Tibial nerve (tissue), 4 donors: ENCODE measurements around the gene EPAS1. TPM values are rescaled to one million over a fixed set of nuclear protein-coding genes. Genes with fewer than 3 reads are reported as not detected.

Source experiments
- DNase-seq, 2 donors: peaks; one replicate each; pipeline ENCODE4 v3.0.0-alpha.2; 2019; ENCODE audit warnings: low spot score in 2 of 2
- H3K27ac ChIP-seq, 4 donors: fragments of 200-600 bp; sonication (generic) in 3 of 4; one replicate each; pipeline ENCODE4 v1.5.1; 2017 to 2019; ENCODE audit warnings: mild to moderate bottlenecking in 1 of 4
- H3K27me3 ChIP-seq, 2 donors: fragments of 200-600 bp; sonication (generic) in 1 of 2; one replicate each; pipeline versions ENCODE4 v1.5.1 to v1.6.0; 2017 to 2019
- H3K36me3 ChIP-seq, 3 donors: fragments of 200-600 bp; sonication (generic); one replicate each; pipeline ENCODE4 v1.5.1; 2018 to 2019
- H3K4me1 ChIP-seq, 4 donors: fragments of 200-600 bp; sonication (generic) in 3 of 4; one replicate each; pipeline ENCODE4 v1.5.1; 2017 to 2019
- H3K4me3 ChIP-seq, 4 donors: fragments of 200-600 bp; sonication (generic) in 3 of 4; one replicate each; pipeline ENCODE4 v1.5.1; 2017 to 2019; ENCODE audit warnings: mild to moderate bottlenecking in 1 of 4, moderate library complexity in 1 of 4
- H3K9me3 ChIP-seq, 4 donors: fragments of 200-600 bp; sonication (generic) in 3 of 4; one replicate each; pipeline ENCODE4 v1.5.1; 2017 to 2019
- CTCF ChIP-seq, 5 experiments: fragments of 200-600 bp in 3 of 5; fragments of 450-650 bp in 2 of 5; sonication (generic) in 3 of 5; IDR thresholded peaks; one replicate each; pipeline ENCODE4 v1.5.1; 2016 to 2019; ENCODE audit warnings: antibody characterized with exemption in 5 of 5, mild to moderate bottlenecking in 3 of 5, moderate library complexity in 2 of 5
- EP300 ChIP-seq, 2 donors: sonication (generic); formaldehyde crosslinking; IDR thresholded peaks; one replicate each; pipeline ENCODE4 v1.6.1; 2017; ENCODE audit warnings: antibody characterized with exemption in 2 of 2, mild to moderate bottlenecking in 1 of 2
- POLR2A ChIP-seq, 2 donors: fragments of 450-650 bp; IDR thresholded peaks; one replicate each; pipeline ENCODE4 v1.6.1; 2017; ENCODE audit warnings: antibody characterized with exemption in 2 of 2, mild to moderate bottlenecking in 2 of 2, moderate library complexity in 2 of 2
- WGBS, 2 donors: methylation state at CpG; one replicate each; pipeline ENCODE4 v1.1.5; 2018; 5-methylcytosine and 5-hydroxymethylcytosine counted together
- total RNA-seq, 4 donors: library from RNA; depleted of rRNA; stranded (reverse); fragments of >200 nt; gene quantifications; one replicate each; pipeline ENCODE4 v1.1.0, GENCODE V29; 2016

EPAS1 gene
- total RNA-seq, 4 donors from 2014 or later = 110 to 451 (median 231) TPM

DNA sequence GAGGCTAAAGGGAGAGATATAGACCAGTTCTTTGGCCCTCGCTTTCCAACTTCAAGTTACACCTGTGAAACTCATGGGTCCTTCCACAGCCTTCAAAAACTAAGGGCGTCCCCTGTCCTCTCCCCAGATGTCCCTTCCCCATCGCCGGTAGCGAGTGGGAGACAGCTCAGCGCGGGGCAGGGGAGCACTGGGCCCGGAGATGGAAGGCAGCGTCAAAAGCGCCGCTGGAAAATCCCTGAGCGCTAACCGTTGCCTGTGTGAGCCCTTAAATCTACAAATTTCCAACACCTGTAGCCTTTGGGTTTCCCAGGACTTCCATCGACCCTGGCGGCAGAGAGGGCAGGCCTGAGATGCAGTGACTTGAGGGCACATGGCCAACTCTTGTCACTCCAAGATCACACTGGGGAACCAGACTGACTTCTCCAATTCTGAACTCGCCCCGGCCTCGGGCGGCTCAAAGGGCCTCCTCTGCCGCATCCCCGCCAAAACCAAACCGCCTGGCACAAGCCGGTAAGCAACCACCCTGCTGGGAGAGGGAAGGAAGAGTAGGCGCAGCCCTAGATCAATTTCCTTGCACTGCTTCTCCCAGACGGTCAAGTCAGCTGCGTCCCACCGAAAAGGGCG lies 879 bp upstream of the EPAS1 start:
- peak overlapping the region; percentile 90 to 96 (median 94) for H3K27ac ChIP-seq
- peaks cover 0 to 23% (median 14%) of the 10 kb centered on the region in 4 donors for H3K4me1 ChIP-seq
- DNase-seq = peak; percentile 32 to 62
- H3K9me3 ChIP-seq = no peaks in the 10 kb centered on the region
- 39 to 72% methylated on average over 15 to 24 of the region's 28 CpGs for WGBS, 2 donors
- peak overlapping the region; percentile 66 to 83 (median 81) for H3K4me3 ChIP-seq
- no peaks in the 10 kb centered on the region for H3K36me3 ChIP-seq
- peak in 1 of 2 donors; percentile 12 for TF ChIP-seq EP300 (IDR thresholded peaks at IDR 0.05)
- peak in 1 of 5 experiments; percentile 20 for TF ChIP-seq CTCF (IDR thresholded peaks at IDR 0.05)
- no peak for TF ChIP-seq POLR2A (IDR thresholded peaks at IDR 0.05)
- H3K27me3 ChIP-seq = no peaks in the 10 kb centered on the region

GRCh38 chr2:46297546-46298271 lies 502 bp downstream of the EPAS1 start:
- Histone ChIP-seq H3K36me3 (no peaks in the 10 kb centered on the region), H3K27ac (peak overlapping the region; percentile 83 to 96 (median 92)), H3K9me3 (no peaks in the 10 kb centered on the region), H3K4me3 (peak overlapping the region; percentile 66 to 89 (median 81)), H3K4me1 (peaks cover 0 to 23% (median 14%) of the 10 kb centered on the region in 4 donors), H3K27me3 (no peaks in the 10 kb centered on the region)
- 1% methylated on average over 51 to 65 of the region's 65 CpGs for WGBS, 2 donors
- no peak for TF ChIP-seq POLR2A (IDR thresholded peaks at IDR 0.05)
- no peak for TF ChIP-seq CTCF (IDR thresholded peaks at IDR 0.05)
- peak in 1 of 2 donors; percentile 7 for TF ChIP-seq EP300 (IDR thresholded peaks at IDR 0.05)
- DNase-seq = peak in 1 of 2 donors; percentile 41

- DNase-seq = no peak
- peaks cover 0 to 23% (median 14%) of the 10 kb centered on the region in 4 donors for H3K4me1 ChIP-seq
Observed at GRCh38 chr2:46298272-46298521, 990 bp downstream of the EPAS1 start.

GRCh38 chr2:46298522-46299353 lies 1.5 kb downstream of the EPAS1 start:
- Histone ChIP-seq H3K27me3 (no peaks in the 10 kb centered on the region), H3K9me3 (no peaks in the 10 kb centered on the region), H3K4me1 (peaks cover 0 to 23% (median 14%) of the 10 kb centered on the region in 4 donors), H3K27ac (peak overlapping the region; percentile 83 to 96 (median 92)), H3K36me3 (no peaks in the 10 kb centered on the region), H3K4me3 (peak overlapping the region; percentile 66 to 89 (median 81))
- WGBS, 2 donors = 0 to 1% methylated on average over 31 to 32 of the region's 71 CpGs
- DNase-seq = peak in 1 of 2 donors; percentile 41
- TF ChIP-seq CTCF (IDR thresholded peaks at IDR 0.05) (peak in 4 of 5 experiments; percentile 4 to 45 (median 38)), POLR2A (IDR thresholded peaks at IDR 0.05) (peak in 1 of 2 donors; percentile 10), EP300 (IDR thresholded peaks at IDR 0.05) (peak in 1 of 2 donors; percentile 29)

More at GRCh38 chr2:46298272-46298521, 990 bp downstream of the EPAS1 start:
- Histone ChIP-seq H3K4me3 (peak overlapping the region; percentile 66 to 89 (median 81)), H3K27ac (peak overlapping the region; percentile 83 to 96 (median 92)), H3K36me3 (no peaks in the 10 kb centered on the region), H3K27me3 (no peaks in the 10 kb centered on the region), H3K9me3 (no peaks in the 10 kb centered on the region)
- 0 to 3% methylated on average over 8 to 15 of the region's 19 CpGs for WGBS, 2 donors
- TF ChIP-seq EP300 (IDR thresholded peaks at IDR 0.05) (no peak), POLR2A (IDR thresholded peaks at IDR 0.05) (no peak), CTCF (IDR thresholded peaks at IDR 0.05) (no peak)
